K562 (cell line): ENCODE measurements around the gene SLCO3A1. TPM values are rescaled to one million over a fixed set of nuclear protein-coding genes. Genes with fewer than 3 reads are reported as not detected.

Experiments
- ATAC-seq: fragments of 200-7000 bp; cut with Tn5 transposase; 3 replicates; pipeline ENCODE4 v1.9.1; 2020; ENCODE audit warnings: moderate library complexity
- BruUV-seq: library from RNA; stranded (reverse); fragments of 400-500 nt; replicated peaks from 2 replicates; lab custom pipeline; 2021; lab: Mats Ljungman, UMichigan
- CTCF ChIA-PET: fragments of 300-600 bp; formaldehyde crosslinking; extraction: SDS; loops from one replicate; lab custom pipeline; 2021; ENCODE audit warnings: low intra/inter-chr PET ratio; lab: Yijun Ruan, JAX
- POLR2A ChIA-PET: fragments of 300-600, 350-650 bp; sonication (Branson Sonifier 250); formaldehyde crosslinking; extraction: SDS; loops from one replicate; lab custom pipeline; 2021; ENCODE audit warnings: antibody characterized with exemption, inconsistent platforms; lab: Yijun Ruan, JAX
- DNase-seq, 4 experiments: peaks; one replicate each; pipeline versions ENCODE4 v3.0.0 to v3.0.0-alpha.2; 2011 to 2018; ENCODE audit warnings: low spot score in 3 of 4, mixed read lengths in 3 of 4; ENCODE audit errors: extremely low read depth in 1 of 4
- FAIRE-seq: peaks from 2 replicates; lab custom pipeline; 2011; peaks lifted over from hg19 to GRCh38; lab: Jason Lieb, UNC
- H2AFZ ChIP-seq: 2 replicates; pipeline ENCODE4 v1.6.0; 2011; ENCODE audit warnings: low read depth, low read length, control low read depth, inconsistent platforms
- H3K27ac ChIP-seq: fragments of 200-600 bp; 3 replicates; pipeline ENCODE4 v1.8.0; 2011; ENCODE audit warnings: low read depth, mild to moderate bottlenecking, control low read depth, inconsistent platforms, low read length, moderate library complexity, mixed read lengths; ENCODE audit errors: extremely low read depth
- H3K27me3 ChIP-seq, 2 experiments: fragments of 300-600 bp in 1 of 2; 2 replicates in 1 of 2; 3 replicates in 1 of 2; pipeline versions ENCODE4 v1.6.0 to v1.8.0; 2011; ENCODE audit warnings: inconsistent platforms in 2 of 2, low read length in 2 of 2, mild to moderate bottlenecking in 1 of 2, mixed read lengths in 1 of 2, moderate library complexity in 1 of 2; ENCODE audit not compliant: control insufficient read depth in 2 of 2, insufficient read depth in 2 of 2
- H3K36me3 ChIP-seq: fragments of 300-600 bp; 3 replicates; pipeline ENCODE4 v1.8.0; 2011; ENCODE audit warnings: mild to moderate bottlenecking, low read length, inconsistent platforms; ENCODE audit not compliant: control insufficient read depth, insufficient read depth
- H3K4me1 ChIP-seq, 2 experiments: fragments of 200-600 bp in 1 of 2; replicated peaks in 1 of 2; 2 replicates in 1 of 2; 3 replicates in 1 of 2; pipeline versions ENCODE4 v1.5.1 to v1.8.0; 2011; ENCODE audit warnings: inconsistent platforms in 2 of 2, low read length in 2 of 2, mild to moderate bottlenecking in 1 of 2, mixed read lengths in 1 of 2, moderate library complexity in 1 of 2; ENCODE audit not compliant: control insufficient read depth in 2 of 2, insufficient read depth in 2 of 2
- H3K4me2 ChIP-seq: 2 replicates; pipeline ENCODE4 v1.6.1; 2011; ENCODE audit warnings: low read length, control low read depth, inconsistent platforms, mixed read lengths; ENCODE audit not compliant: insufficient read depth
- H3K4me3 ChIP-seq: fragments of 200-600 bp; sonication (generic), shearing (Covaris generic); 2 replicates; pipeline ENCODE4 v1.5.1; 2016; ENCODE audit warnings: control low read depth, inconsistent platforms
- H3K79me2 ChIP-seq: fragments of 200-600 bp; 3 replicates; pipeline ENCODE4 v1.8.0; 2011; ENCODE audit warnings: low read length, inconsistent platforms; ENCODE audit not compliant: control insufficient read depth, insufficient read depth
- H3K9ac ChIP-seq, 2 experiments: 2 replicates each; pipeline versions ENCODE4 v1.6.0 to v1.6.1; 2011; ENCODE audit warnings: low read depth in 2 of 2, low read length in 2 of 2, control low read depth in 1 of 2, inconsistent platforms in 1 of 2, mild to moderate bottlenecking in 1 of 2, mixed read lengths in 1 of 2; ENCODE audit not compliant: insufficient read depth in 1 of 2
- H3K9me1 ChIP-seq: one replicate; pipeline ENCODE4 v1.6.0; 2011; ENCODE audit warnings: inconsistent platforms, mild to moderate bottlenecking, low read length, moderate library complexity; ENCODE audit not compliant: control insufficient read depth, insufficient read depth
- H3K9me3 ChIP-seq: replicated peaks from 2 replicates; pipeline ENCODE4 v1.5.1; 2011; ENCODE audit warnings: low read depth, low read length, inconsistent platforms; ENCODE audit not compliant: control insufficient read depth, insufficient read depth
- H4K20me1 ChIP-seq: replicated peaks from 2 replicates; pipeline ENCODE4 v1.6.1; 2011; ENCODE audit warnings: low read length, inconsistent platforms, mixed read lengths; ENCODE audit not compliant: control insufficient read depth, insufficient read depth
- ARHGAP35 ChIP-seq: fragments of 450-650 bp; IDR thresholded peaks from 2 replicates; pipeline ENCODE4 v1.6.1; 2018; ENCODE audit not compliant: partially characterized antibody
- MCM3 ChIP-seq: fragments of 450-650 bp; IDR thresholded peaks from 2 replicates; pipeline ENCODE4 v1.6.1; 2016
- RBM22 ChIP-seq: fragments of 200-400 bp; formaldehyde crosslinking; IDR thresholded peaks from 2 replicates; pipeline ENCODE4 v1.6.1; 2018; ENCODE audit warnings: low read length, low read depth; ENCODE audit not compliant: poor library complexity, severe bottlenecking
- USF2 ChIP-seq: sonication (generic); formaldehyde crosslinking; IDR thresholded peaks from 2 replicates; pipeline ENCODE4 v1.5.0; 2020; ENCODE audit warnings: missing genetic modification reagents
- ZNF518B ChIP-seq: fragments of 250-450 bp; sonication (Bioruptor Pico); IDR thresholded peaks from 2 replicates; pipeline ENCODE4 v1.5.0; 2021; ENCODE audit warnings: mild to moderate bottlenecking, moderate library complexity
- WGBS: fragments of 100-300 bp; shearing (Covaris generic); methylation state at CpG from one replicate; pipeline ENCODE4 v1.1.6; 2016; ENCODE audit warnings: low coverage, mixed read lengths; ENCODE audit not compliant: insufficient coverage; ENCODE audit errors: missing lambda C conversion rate; 5-methylcytosine and 5-hydroxymethylcytosine counted together
- in situ Hi-C: fragments of 300-500 bp; cut with MboI; formaldehyde crosslinking; loops from 4 replicates; pipeline ENCODE4 v1.15.0; 2018; ENCODE audit warnings: inconsistent platforms, mixed read lengths
- intact Hi-C: fragments of 100-400 bp; cut with micrococcal nuclease; formaldehyde crosslinking; loops from 2 replicates; pipeline ENCODE4 v1.14.2; 2022
- polyA plus RNA-seq, 8 experiments: library from polyadenylated mRNA; depleted of rRNA in 4 of 8; stranded (reverse) in 5 of 8; unstranded in 3 of 8; fragments of >200 nt; fragmentation: Nextera tagmentation in 2 of 8; fragmentation: Illumina TruSeq in 1 of 8; extraction: Ambion mirVana in 2 of 8; extraction: Trizol in 1 of 8; gene quantifications; 2 replicates each; pipeline versions ENCODE4 v1.2.1 to v1.2.3, GENCODE V29; 2011 to 2014; ENCODE audit warnings: inconsistent platforms in 1 of 8, missing spikeins in 1 of 8
- total RNA-seq, 7 experiments: library from RNA; depleted of rRNA in 6 of 7; stranded (reverse); fragments of >200 nt in 6 of 7; fragmentation: Illumina TruSeq in 2 of 7; extraction: Trizol in 2 of 7; gene quantifications; 2 replicates each; pipeline versions ENCODE4 v1.2.1 to v1.2.3, GENCODE V29; 2011 to 2021; ENCODE audit warnings: low replicate concordance in 1 of 7
- TF ChIP-seq, protein P1 (sequence below): sonication (generic); formaldehyde crosslinking; IDR thresholded peaks from 2 replicates; pipeline ENCODE4 v1.8.1; 2023; ENCODE audit warnings: mild to moderate bottlenecking, missing genetic modification reagents
- TF ChIP-seq, protein P2 (sequence below): fragments of 200-400 bp; formaldehyde crosslinking; IDR thresholded peaks from 2 replicates; pipeline ENCODE4 v1.6.1; 2017; ENCODE audit warnings: mild to moderate bottlenecking, low read depth, low read length, moderate library complexity

SLCO3A1 gene
- total and polyA plus RNA-seq, 9 of the 15 experiments (the other 6 are each of a cell fraction or from before 2014, with no cell fraction given), result 0.01 to 0.84 (median 0.06) TPM; not detected in 3

GRCh38 chr15:91861223-91861622 is 7.7 kb downstream of the SLCO3A1 start:
- Histone ChIP-seq H3K4me3 (no peak overlapping the region), H3K4me2 (no peak overlapping the region), H3K9me3 (no peaks in the 10 kb centered on the region), H3K27ac (no peak overlapping the region), H4K20me1 (peaks cover 4% of the 10 kb centered on the region; the same call in 1 of the 2 replicates), H3K27me3 (peaks cover 0 to 21% of the 10 kb centered on the region in 2 experiments; a peak in 3 of 5 replicates), H3K9me1 (no peaks in the 10 kb centered on the region), H3K79me2 (no peaks in the 10 kb centered on the region), H3K9ac (no peak overlapping the region), H3K36me3 (no peaks in the 10 kb centered on the region), H3K4me1 (no peaks in the 10 kb centered on the region), H2AFZ (no peak overlapping the region)
- ChIA-PET POLR2A (no interaction called here), CTCF (no interaction called here)
- no peak for FAIRE-seq
- in situ Hi-C loops, result no loop called here
- intact Hi-C loops, result no loop called here
- ATAC-seq, result no peak
- DNase-seq, result no peak
- TF ChIP-seq, protein P1, sequence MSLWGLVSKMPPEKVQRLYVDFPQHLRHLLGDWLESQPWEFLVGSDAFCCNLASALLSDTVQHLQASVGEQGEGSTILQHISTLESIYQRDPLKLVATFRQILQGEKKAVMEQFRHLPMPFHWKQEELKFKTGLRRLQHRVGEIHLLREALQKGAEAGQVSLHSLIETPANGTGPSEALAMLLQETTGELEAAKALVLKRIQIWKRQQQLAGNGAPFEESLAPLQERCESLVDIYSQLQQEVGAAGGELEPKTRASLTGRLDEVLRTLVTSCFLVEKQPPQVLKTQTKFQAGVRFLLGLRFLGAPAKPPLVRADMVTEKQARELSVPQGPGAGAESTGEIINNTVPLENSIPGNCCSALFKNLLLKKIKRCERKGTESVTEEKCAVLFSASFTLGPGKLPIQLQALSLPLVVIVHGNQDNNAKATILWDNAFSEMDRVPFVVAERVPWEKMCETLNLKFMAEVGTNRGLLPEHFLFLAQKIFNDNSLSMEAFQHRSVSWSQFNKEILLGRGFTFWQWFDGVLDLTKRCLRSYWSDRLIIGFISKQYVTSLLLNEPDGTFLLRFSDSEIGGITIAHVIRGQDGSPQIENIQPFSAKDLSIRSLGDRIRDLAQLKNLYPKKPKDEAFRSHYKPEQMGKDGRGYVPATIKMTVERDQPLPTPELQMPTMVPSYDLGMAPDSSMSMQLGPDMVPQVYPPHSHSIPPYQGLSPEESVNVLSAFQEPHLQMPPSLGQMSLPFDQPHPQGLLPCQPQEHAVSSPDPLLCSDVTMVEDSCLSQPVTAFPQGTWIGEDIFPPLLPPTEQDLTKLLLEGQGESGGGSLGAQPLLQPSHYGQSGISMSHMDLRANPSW (CRISPR knock-in tag), result no peak
- TF ChIP-seq MCM3 (no peak), ARHGAP35 (no peak), USF2 (CRISPR knock-in tag) (no peak), RBM22 (no peak), ZNF518B (CRISPR knock-in tag) (no peak)
- TF ChIP-seq, protein P2, sequence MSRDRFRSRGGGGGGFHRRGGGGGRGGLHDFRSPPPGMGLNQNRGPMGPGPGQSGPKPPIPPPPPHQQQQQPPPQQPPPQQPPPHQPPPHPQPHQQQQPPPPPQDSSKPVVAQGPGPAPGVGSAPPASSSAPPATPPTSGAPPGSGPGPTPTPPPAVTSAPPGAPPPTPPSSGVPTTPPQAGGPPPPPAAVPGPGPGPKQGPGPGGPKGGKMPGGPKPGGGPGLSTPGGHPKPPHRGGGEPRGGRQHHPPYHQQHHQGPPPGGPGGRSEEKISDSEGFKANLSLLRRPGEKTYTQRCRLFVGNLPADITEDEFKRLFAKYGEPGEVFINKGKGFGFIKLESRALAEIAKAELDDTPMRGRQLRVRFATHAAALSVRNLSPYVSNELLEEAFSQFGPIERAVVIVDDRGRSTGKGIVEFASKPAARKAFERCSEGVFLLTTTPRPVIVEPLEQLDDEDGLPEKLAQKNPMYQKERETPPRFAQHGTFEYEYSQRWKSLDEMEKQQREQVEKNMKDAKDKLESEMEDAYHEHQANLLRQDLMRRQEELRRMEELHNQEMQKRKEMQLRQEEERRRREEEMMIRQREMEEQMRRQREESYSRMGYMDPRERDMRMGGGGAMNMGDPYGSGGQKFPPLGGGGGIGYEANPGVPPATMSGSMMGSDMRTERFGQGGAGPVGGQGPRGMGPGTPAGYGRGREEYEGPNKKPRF, result no peak
- 1% methylated on average over 6 of the region's 6 CpGs for WGBS
- BruUV-seq, result no TSS peak
